Mesothelial cell of epicardium (in vitro differentiated cells): ENCODE results near the gene NUMB. TPM values are rescaled to one million over a fixed set of nuclear protein-coding genes. Genes with fewer than 3 reads are reported as not detected.
"Not testable (repeated sequence)": the region's sequence is repeated elsewhere in the genome, so short reads cannot be mapped to it uniquely, and the experiment has no call there.

Source experiments
- DNase-seq, 2 experiments: peaks; one replicate each; pipeline ENCODE4 v3.0.0; 2021; ENCODE audit warnings: low spot score in 2 of 2; ENCODE audit not compliant: unreplicated experiment in 2 of 2
- H3K27ac Mint-ChIP-seq: 2 replicates; pipeline ENCODE4 v1.8.0; 2021; ENCODE audit warnings: mixed read lengths
- H3K27me3 Mint-ChIP-seq: 2 replicates; pipeline ENCODE4 v1.8.0; 2021; ENCODE audit warnings: low read depth, mixed read lengths
- H3K36me3 Mint-ChIP-seq: 2 replicates; pipeline ENCODE4 v1.8.0; 2021; ENCODE audit warnings: mixed read lengths
- H3K4me1 Mint-ChIP-seq: 2 replicates; pipeline ENCODE4 v1.8.0; 2021; ENCODE audit warnings: mixed read lengths
- H3K4me3 Mint-ChIP-seq: 2 replicates; pipeline ENCODE4 v1.8.0; 2021; ENCODE audit warnings: mild to moderate bottlenecking, moderate library complexity, mixed read lengths
- H3K9me3 Mint-ChIP-seq: 2 replicates; pipeline ENCODE4 v1.8.0; 2021; ENCODE audit warnings: mixed read lengths
- total RNA-seq: library from RNA; stranded (reverse); gene quantifications from 3 replicates; pipeline ENCODE4 v1.2.1, GENCODE V29; 2021
- TF ChIP-seq, protein P1 (sequence below): fragments of 200-600 bp; sonication (generic); IDR thresholded peaks from one replicate; pipeline ENCODE4 v1.5.0; 2021; ENCODE audit warnings: antibody characterized with exemption; ENCODE audit not compliant: unreplicated experiment

Gene NUMB
- total RNA-seq, 1 donor from 2014 or later, result 88.0 TPM

DNA sequence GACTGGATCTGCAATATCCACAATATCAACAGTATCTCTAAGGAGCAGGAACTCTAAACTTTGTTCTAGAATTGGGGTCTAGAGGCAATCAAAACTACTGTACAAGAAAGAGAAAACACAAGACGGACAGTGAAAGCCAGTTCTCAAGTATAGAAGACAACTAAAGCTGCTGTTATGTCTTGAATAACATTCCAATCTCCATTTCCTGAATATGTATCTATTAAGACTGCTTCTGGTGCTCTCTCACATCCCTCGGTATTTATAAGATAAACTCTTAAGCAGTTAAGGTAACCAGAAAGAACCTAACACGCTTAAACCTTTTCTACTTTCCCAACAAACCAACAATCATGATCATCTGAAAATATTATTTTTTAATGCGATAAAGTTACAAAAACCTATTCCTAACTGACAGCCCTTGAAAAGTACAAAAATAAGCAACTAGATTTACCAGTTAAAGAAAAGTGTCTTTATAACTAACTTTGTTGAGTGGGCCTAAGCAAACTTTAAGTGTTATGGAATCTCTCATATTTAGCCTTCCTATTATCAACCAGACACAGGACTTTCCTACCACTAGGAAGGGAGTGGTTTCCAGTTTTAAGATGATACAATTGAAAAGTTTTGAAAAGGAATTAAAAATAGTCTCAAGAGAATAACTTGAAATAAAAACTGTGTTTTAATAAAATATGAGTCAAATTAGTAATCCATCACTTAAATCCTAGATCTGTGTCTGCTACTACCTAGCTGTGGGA is 30.7 kb downstream of the NUMB start:
- H3K36me3 Mint-ChIP-seq, result peaks cover 1% of the 10 kb centered on the region
- peaks cover 9% of the 10 kb centered on the region for H3K4me1 Mint-ChIP-seq
- peak overlapping the region; percentile 74 for H3K27ac Mint-ChIP-seq
- DNase-seq, result no peak
- TF ChIP-seq, protein P1, sequence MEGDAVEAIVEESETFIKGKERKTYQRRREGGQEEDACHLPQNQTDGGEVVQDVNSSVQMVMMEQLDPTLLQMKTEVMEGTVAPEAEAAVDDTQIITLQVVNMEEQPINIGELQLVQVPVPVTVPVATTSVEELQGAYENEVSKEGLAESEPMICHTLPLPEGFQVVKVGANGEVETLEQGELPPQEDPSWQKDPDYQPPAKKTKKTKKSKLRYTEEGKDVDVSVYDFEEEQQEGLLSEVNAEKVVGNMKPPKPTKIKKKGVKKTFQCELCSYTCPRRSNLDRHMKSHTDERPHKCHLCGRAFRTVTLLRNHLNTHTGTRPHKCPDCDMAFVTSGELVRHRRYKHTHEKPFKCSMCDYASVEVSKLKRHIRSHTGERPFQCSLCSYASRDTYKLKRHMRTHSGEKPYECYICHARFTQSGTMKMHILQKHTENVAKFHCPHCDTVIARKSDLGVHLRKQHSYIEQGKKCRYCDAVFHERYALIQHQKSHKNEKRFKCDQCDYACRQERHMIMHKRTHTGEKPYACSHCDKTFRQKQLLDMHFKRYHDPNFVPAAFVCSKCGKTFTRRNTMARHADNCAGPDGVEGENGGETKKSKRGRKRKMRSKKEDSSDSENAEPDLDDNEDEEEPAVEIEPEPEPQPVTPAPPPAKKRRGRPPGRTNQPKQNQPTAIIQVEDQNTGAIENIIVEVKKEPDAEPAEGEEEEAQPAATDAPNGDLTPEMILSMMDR, result no peak
- no peak overlapping the region for H3K4me3 Mint-ChIP-seq
- H3K9me3 Mint-ChIP-seq, result no peaks in the 10 kb centered on the region
- no peaks in the 10 kb centered on the region for H3K27me3 Mint-ChIP-seq

- no peak for DNase-seq
- Mint-ChIP-seq H3K9me3 (no peaks in the 10 kb centered on the region), H3K4me3 (no peak overlapping the region), H3K36me3 (peaks cover 8% of the 10 kb centered on the region), H3K27ac (peak overlapping the region; percentile 65), H3K27me3 (no peaks in the 10 kb centered on the region), H3K4me1 (peaks cover 14% of the 10 kb centered on the region)
- TF ChIP-seq, protein P1, result no peak
Measured at GRCh38 chr14:73426877-73427276, 31.5 kb downstream of the NUMB start.

DNA sequence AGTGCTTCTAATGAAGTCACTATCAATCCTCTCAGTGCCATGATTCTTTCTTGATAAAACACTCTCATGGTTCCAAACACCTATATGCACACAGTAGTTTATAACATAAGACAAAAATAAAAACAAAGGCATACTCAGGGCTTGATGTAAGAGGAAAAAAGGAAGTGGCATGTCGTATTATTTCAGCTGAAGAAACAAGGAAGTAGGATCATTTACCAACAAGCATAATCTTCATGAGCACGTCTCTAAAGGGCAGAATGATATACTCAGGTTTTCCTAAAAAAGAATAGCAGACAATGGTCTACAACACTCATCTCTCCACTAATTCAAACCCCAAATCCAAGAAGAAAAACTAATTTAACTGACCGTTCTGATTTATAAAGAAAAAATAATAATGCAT is 33.9 kb downstream of the NUMB start:
- peaks cover 14% of the 10 kb centered on the region for H3K4me1 Mint-ChIP-seq
- no peaks in the 10 kb centered on the region for H3K9me3 Mint-ChIP-seq
- no peaks in the 10 kb centered on the region for H3K27me3 Mint-ChIP-seq
- H3K27ac Mint-ChIP-seq, result peak overlapping the region; percentile 23
- no peak overlapping the region for H3K4me3 Mint-ChIP-seq
- H3K36me3 Mint-ChIP-seq, result peaks cover 10% of the 10 kb centered on the region
- TF ChIP-seq, protein P1, result no peak
- no peak for DNase-seq

GRCh38 chr14:73423092-73423491 is 35.3 kb downstream of the NUMB start:
- Mint-ChIP-seq H3K4me1 (peaks cover 11% of the 10 kb centered on the region), H3K36me3 (peaks cover 12% of the 10 kb centered on the region)
- H3K27ac Mint-ChIP-seq, DNase-seq, H3K4me3 Mint-ChIP-seq, H3K9me3 Mint-ChIP-seq, H3K27me3 Mint-ChIP-seq: not testable (repeated sequence)

GRCh38 chr14:73422515-73422914 is 35.8 kb downstream of the NUMB start:
- peaks cover 8% of the 10 kb centered on the region for H3K4me1 Mint-ChIP-seq
- H3K27ac Mint-ChIP-seq, result peak overlapping the region; percentile 58
- no peak overlapping the region for H3K4me3 Mint-ChIP-seq
- no peak for DNase-seq
- H3K36me3 Mint-ChIP-seq, result peaks cover 13% of the 10 kb centered on the region
- TF ChIP-seq, protein P1, result no peak
- H3K27me3 Mint-ChIP-seq, result no peaks in the 10 kb centered on the region
- H3K9me3 Mint-ChIP-seq, result no peaks in the 10 kb centered on the region

GRCh38 chr14:73418227-73418626 is 40.1 kb downstream of the NUMB start:
- Mint-ChIP-seq H3K4me1 (peaks cover 5% of the 10 kb centered on the region), H3K4me3 (no peak overlapping the region), H3K27ac (no peak overlapping the region), H3K36me3 (peaks cover 22% of the 10 kb centered on the region), H3K9me3 (no peaks in the 10 kb centered on the region), H3K27me3 (no peaks in the 10 kb centered on the region)
- TF ChIP-seq, protein P1, result no peak
- no peak for DNase-seq

- H3K36me3 Mint-ChIP-seq, result peaks cover 32% of the 10 kb centered on the region
- not testable (repeated sequence) for H3K4me3 Mint-ChIP-seq, H3K4me1 Mint-ChIP-seq, H3K27me3 Mint-ChIP-seq, H3K27ac Mint-ChIP-seq, DNase-seq, H3K9me3 Mint-ChIP-seq
Measured at GRCh38 chr14:73406248-73406647, 52.1 kb downstream of the NUMB start.
